Measurements from ENCODE around the gene TCP1.

TCP1 gene

DNA sequence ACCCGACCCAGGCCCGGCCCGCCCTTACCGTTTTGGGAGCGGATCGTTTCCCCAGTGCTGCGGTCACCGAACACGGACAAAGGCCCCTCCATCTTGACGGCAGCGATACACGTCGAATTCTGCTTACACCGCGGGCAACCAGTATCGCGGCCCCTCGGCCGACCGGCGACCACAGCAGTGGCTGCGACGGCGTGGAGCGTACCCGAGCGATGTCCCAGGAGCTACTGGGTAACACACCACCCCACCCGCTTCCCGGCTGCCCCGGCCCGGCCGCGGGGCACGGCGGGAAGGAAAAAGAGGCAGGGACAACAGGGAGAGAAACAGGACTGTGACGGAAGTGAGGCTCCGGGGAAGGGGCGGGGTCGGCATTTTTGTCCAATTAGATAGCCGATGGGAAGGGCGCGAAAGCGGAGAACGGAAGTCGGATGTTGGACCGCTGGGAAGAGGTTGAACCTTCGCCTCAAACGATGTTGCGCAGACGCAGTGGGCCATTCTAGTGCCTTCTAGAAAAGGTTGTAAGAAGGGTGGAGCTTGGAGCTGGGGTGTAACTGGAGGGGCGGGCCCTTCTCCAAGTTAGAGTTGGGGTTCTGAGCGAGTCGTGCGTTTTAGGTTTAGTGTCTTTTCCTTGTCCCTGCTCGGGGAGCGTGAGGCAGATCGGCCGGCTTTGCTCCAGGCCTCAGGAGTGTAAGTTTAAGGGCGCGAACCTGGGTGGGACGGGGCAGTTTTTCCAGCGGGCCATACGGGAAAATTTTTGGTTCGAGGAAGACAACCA, at the start of gene TCP1:
TCP1 (minus strand) TSS at position 226 of the 772 bp plus-strand sequence; CDS start at position 92, 134 bp downstream.
- Histone ChIP-seq H3K9ac (ENCODE audit: low read length) (peak within 1 kb of the TSS; percentile 93), H3K36me3 (ENCODE audit: control insufficient read depth, low read depth, low read length) (peaks cover 56% of the 10 kb centered on the region), H3K27ac (ENCODE audit: low read length) (peak within 1 kb of the TSS; percentile 86), H3K27me3 (ENCODE audit: control insufficient read depth, insufficient read depth, low read length) (no peaks in the 10 kb centered on the region), H3K4me1 (ENCODE audit: control insufficient read depth, low read depth, low read length) (peaks cover 10% of the 10 kb centered on the region), H3K9me3 (ENCODE audit: control insufficient read depth, low read depth, low read length) (no peaks in the 10 kb centered on the region), H3K4me3 (ENCODE audit: low read length) (peak within 1 kb of the TSS; percentile 94)

DNA sequence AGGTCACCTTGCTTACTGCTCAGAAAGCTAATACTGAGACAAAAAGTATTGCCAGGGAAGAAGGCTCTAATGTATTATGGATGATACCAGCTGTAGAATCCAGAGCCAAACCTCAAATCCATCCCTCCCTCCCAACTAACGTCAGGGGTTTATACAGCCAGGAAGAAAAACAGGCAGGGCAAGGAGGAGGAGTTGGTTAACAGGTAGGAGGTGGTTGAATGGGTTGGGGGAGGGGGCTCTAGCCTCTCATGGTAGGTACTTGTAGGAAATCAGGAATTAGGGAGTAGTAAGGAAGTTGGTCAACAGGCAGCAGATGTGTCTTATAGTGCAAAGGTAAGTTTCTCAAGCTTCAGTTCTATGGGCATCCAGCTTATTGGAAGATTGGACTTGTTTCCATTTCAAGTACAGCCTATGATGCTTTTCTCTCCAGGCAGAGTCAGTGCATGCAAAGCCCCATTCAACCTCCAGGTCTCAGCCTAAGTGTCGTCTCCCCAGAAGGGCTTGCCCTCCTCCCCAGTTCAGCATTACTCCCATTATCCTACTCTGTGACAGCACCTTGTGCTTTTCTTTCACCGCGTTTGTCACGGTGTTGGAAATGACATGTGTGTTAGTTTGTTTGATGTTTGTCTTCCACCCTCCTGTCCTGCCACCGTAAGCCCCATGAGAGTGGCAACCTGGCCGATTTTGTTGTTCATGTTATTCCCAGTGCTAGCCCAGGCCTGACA, 48.8 kb upstream of the TCP1 start:
- H3K9me3 ChIP-seq (ENCODE audit: control insufficient read depth, low read depth, low read length) = no peaks in the 10 kb centered on the region
- no peak overlapping the region for H3K9ac ChIP-seq (ENCODE audit: low read length)
- H3K4me1 ChIP-seq (ENCODE audit: control insufficient read depth, low read depth, low read length) = peaks cover 18% of the 10 kb centered on the region
- no peak overlapping the region for H3K4me3 ChIP-seq (ENCODE audit: low read length)
- no peaks in the 10 kb centered on the region for H3K36me3 ChIP-seq (ENCODE audit: control insufficient read depth, low read depth, low read length)
- no peak overlapping the region for H3K27ac ChIP-seq (ENCODE audit: low read length)
- H3K27me3 ChIP-seq (ENCODE audit: control insufficient read depth, insufficient read depth, low read length) = no peaks in the 10 kb centered on the region

DNA sequence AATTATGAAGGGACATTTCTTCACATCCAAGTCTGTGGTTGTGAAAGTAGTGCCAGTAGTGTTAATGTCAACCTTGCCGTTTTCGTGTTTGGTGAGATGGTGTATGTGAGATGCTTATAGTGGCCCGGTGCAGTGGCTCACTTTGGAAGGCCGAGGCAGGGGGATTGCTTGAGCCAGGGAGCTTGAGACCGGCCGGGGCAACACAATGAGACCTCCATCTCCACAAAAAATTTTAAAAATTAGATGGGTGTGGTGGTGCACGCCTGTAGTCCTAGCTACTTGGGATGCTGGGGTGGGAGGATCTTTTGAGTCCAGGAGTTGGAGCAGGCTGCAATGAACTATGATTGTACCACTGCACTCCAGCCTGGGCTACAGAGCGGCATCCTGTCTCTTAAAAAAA, 48.1 kb upstream of the TCP1 start:
- no peak overlapping the region for H3K27ac ChIP-seq (ENCODE audit: low read length)
- H3K4me3 ChIP-seq (ENCODE audit: low read length) = no peak overlapping the region
- H3K9ac ChIP-seq (ENCODE audit: low read length) = no peak overlapping the region
- H3K4me1 ChIP-seq (ENCODE audit: control insufficient read depth, low read depth, low read length) = peaks cover 18% of the 10 kb centered on the region
- no peaks in the 10 kb centered on the region for H3K36me3 ChIP-seq (ENCODE audit: control insufficient read depth, low read depth, low read length)
- no peaks in the 10 kb centered on the region for H3K9me3 ChIP-seq (ENCODE audit: control insufficient read depth, low read depth, low read length)
- no peaks in the 10 kb centered on the region for H3K27me3 ChIP-seq (ENCODE audit: control insufficient read depth, insufficient read depth, low read length)

DNA sequence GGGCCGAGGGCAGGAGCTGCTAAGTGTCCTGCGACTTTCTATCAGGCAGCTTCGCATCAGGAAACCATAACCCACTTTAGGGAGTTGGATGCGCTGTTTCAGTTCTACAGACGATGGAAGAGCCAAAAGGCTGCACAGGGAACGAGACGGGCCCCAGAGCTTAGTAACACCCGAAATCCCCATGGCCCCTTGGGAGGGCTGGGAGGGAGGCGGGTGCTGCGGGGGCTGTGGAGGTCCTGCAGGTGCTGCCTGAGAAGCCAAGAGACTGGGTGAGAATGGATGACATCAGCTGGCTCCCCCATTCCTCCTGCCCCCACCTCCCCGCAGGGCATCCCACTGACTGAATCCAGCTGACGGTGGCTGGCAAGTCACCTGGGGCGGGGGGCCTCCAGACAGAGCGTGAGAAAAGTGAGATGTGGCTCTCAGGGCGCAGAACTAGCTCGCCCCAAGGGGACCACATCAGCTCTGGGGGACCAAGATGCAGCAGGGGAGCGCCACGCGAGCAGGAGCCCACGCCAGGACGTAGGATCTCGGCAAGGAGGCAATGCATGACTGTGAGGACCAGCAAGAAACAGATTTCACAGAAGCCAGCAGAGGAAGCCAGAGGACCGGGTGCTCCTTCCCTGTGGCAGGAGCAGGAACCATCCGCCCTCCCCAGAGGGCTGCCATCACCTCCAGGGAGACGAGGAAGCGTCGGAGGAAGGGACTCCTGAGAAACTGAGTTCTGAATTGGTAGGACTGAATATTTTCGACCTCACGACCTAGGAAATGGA, 47.5 kb upstream of the TCP1 start:
- H3K4me3 ChIP-seq (ENCODE audit: low read length) = no peak overlapping the region
- H3K27ac ChIP-seq (ENCODE audit: low read length) = no peak overlapping the region
- no peaks in the 10 kb centered on the region for H3K36me3 ChIP-seq (ENCODE audit: control insufficient read depth, low read depth, low read length)
- no peaks in the 10 kb centered on the region for H3K9me3 ChIP-seq (ENCODE audit: control insufficient read depth, low read depth, low read length)
- peaks cover 16% of the 10 kb centered on the region for H3K4me1 ChIP-seq (ENCODE audit: control insufficient read depth, low read depth, low read length)
- no peak overlapping the region for H3K9ac ChIP-seq (ENCODE audit: low read length)
- H3K27me3 ChIP-seq (ENCODE audit: control insufficient read depth, insufficient read depth, low read length) = no peaks in the 10 kb centered on the region

DNA sequence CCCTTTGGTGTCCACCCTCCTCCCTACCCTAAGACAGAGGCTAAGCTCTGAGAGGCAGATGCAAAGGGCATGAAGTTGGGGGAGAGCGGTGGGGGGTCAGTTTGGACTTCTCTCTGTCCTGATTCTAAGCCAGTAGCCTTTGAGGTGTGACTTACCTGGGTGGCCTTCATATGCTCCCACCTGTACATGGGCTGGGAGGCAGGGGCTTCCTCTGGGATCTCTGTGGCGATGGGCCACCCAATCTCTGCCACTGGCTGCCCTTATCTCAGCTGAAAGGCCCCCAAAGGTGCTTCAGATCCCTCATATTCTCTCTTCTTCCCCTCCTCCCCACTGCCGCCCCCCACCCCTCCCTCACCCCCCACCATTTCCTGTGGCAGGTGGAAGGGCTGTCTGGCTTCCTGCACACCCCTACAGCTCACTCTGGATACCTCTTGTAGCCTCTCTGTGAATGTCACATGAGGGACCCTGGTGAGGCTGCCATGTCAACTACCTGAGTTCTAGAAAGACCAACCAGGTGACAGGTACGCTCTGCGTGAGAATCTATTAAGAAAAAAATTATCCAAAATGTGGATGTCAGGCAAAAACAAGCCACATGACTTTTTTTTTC, 44.7 kb upstream of the TCP1 start:
- no peaks in the 10 kb centered on the region for H3K9me3 ChIP-seq (ENCODE audit: control insufficient read depth, low read depth, low read length)
- no peak overlapping the region for H3K4me3 ChIP-seq (ENCODE audit: low read length)
- H3K27ac ChIP-seq (ENCODE audit: low read length) = no peak overlapping the region
- no peaks in the 10 kb centered on the region for H3K27me3 ChIP-seq (ENCODE audit: control insufficient read depth, insufficient read depth, low read length)
- H3K36me3 ChIP-seq (ENCODE audit: control insufficient read depth, low read depth, low read length) = no peaks in the 10 kb centered on the region
- H3K4me1 ChIP-seq (ENCODE audit: control insufficient read depth, low read depth, low read length) = peaks cover 41% of the 10 kb centered on the region
- no peak overlapping the region for H3K9ac ChIP-seq (ENCODE audit: low read length)

DNA sequence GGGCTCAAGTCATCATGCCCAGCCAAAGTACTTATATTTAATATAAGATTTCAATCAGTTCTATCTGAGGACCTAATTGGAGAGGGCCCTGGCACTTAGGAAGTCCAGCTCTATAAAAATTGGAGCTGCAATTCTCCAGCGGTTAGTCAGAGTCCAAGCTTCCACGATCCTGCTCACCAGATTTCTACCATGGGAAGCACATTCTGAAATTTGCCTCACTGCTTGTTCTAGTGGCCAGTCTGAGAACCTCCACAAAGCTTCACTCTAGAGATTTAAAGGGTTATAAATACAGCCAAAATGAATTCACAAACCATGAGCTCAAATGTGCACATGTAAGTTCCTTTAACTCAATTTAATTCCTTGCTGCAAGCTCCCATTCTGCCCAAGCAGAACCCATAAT, 44.2 kb upstream of the TCP1 start:
- Histone ChIP-seq H3K27ac (ENCODE audit: low read length) (no peak overlapping the region), H3K4me1 (ENCODE audit: control insufficient read depth, low read depth, low read length) (peaks cover 41% of the 10 kb centered on the region), H3K9ac (ENCODE audit: low read length) (no peak overlapping the region), H3K9me3 (ENCODE audit: control insufficient read depth, low read depth, low read length) (no peaks in the 10 kb centered on the region), H3K36me3 (ENCODE audit: control insufficient read depth, low read depth, low read length) (no peaks in the 10 kb centered on the region), H3K4me3 (ENCODE audit: low read length) (no peak overlapping the region), H3K27me3 (ENCODE audit: control insufficient read depth, insufficient read depth, low read length) (no peaks in the 10 kb centered on the region)

DNA sequence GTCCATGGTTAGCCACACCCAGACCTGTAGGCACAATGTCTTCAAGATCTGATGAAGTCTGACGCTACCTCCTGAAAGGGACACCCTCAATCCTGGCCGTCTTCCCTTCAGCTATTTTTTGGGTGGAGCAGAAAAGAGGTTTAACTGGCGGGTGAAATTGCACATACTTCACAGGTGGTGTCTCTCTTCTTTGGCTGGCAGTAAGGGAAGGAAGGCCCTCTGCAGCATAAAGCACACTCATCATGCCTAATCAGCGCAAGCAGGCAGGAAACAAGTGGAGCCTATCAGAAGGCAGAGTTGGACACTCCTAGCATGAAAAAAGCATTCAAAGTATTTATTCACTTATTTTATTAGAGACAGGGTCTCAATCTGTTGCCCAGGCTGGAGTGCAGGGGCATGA, 43.5 kb upstream of the TCP1 start:
- Histone ChIP-seq H3K4me1 (ENCODE audit: control insufficient read depth, low read depth, low read length) (peaks cover 38% of the 10 kb centered on the region), H3K9me3 (ENCODE audit: control insufficient read depth, low read depth, low read length) (no peaks in the 10 kb centered on the region), H3K27ac (ENCODE audit: low read length) (no peak overlapping the region), H3K36me3 (ENCODE audit: control insufficient read depth, low read depth, low read length) (no peaks in the 10 kb centered on the region), H3K4me3 (ENCODE audit: low read length) (no peak overlapping the region), H3K9ac (ENCODE audit: low read length) (no peak overlapping the region), H3K27me3 (ENCODE audit: control insufficient read depth, insufficient read depth, low read length) (no peaks in the 10 kb centered on the region)

DNA sequence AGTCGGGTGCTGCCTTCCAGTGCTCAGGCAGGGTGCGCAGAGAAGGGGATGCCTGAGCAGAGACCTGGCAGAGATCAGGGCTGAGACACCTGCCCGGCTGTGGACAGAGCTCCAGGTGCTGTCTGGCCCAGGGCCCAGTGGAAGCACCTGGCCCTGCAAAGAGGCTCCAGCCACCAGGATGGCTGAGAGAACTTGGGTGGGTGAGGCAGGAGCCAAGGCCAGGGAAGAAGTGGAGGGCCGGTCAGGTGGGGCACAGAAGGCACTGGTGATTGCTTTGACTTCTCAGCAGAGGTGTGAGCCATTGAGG, 41.9 kb upstream of the TCP1 start:
- Histone ChIP-seq H3K9ac (ENCODE audit: low read length) (no peak overlapping the region), H3K27ac (ENCODE audit: low read length) (peak overlapping the region; percentile 34), H3K9me3 (ENCODE audit: control insufficient read depth, low read depth, low read length) (no peaks in the 10 kb centered on the region), H3K4me3 (ENCODE audit: low read length) (no peak overlapping the region), H3K4me1 (ENCODE audit: control insufficient read depth, low read depth, low read length) (peaks cover 32% of the 10 kb centered on the region), H3K27me3 (ENCODE audit: control insufficient read depth, insufficient read depth, low read length) (no peaks in the 10 kb centered on the region), H3K36me3 (ENCODE audit: control insufficient read depth, low read depth, low read length) (no peaks in the 10 kb centered on the region)

DNA sequence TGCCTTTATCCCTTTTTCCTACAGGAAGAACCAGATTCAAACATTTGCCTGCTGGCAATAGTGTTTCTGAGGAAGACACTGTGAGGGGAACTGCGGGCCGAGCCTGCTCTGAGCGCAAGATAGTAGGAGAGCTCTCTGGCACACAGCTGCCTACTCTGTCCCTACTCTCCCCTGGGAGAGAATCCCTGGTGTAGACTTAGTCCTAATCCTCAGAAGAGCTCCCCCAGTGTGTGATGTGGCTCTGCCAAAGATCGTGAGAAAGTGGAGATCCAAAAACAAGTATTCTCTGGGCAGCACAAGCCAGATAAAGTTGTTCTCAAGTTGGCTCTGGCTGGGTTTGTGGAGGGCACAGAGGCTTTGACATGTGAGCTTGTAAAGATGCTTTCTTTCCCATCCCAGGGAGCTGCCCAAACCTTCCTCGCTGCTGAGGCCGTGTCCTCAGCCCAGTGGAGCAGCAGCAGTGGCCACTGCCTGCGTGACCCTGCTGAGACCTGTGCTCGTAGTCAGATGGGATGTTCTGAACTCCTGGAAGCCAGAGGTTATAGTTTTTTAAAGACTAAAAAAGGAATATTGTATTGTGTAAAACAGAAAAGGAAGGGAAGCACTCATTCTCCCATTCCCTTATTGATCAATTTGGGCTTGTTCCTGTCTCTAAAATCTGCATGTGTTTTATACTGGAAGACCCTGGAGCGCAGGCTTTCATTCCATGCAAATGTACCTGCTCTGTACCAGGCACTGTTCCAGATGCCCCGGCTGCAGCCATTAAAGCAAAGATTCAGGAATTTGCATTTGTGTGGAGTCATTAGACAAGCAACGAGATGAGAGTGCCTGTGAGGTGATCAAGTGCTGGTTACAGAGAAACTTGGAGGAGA, 41.3 kb upstream of the TCP1 start:
- H3K27ac ChIP-seq (ENCODE audit: low read length) = peak overlapping the region; percentile 34
- H3K27me3 ChIP-seq (ENCODE audit: control insufficient read depth, insufficient read depth, low read length) = no peaks in the 10 kb centered on the region
- no peak overlapping the region for H3K4me3 ChIP-seq (ENCODE audit: low read length)
- H3K9me3 ChIP-seq (ENCODE audit: control insufficient read depth, low read depth, low read length) = no peaks in the 10 kb centered on the region
- H3K9ac ChIP-seq (ENCODE audit: low read length) = no peak overlapping the region
- H3K4me1 ChIP-seq (ENCODE audit: control insufficient read depth, low read depth, low read length) = peaks cover 32% of the 10 kb centered on the region
- H3K36me3 ChIP-seq (ENCODE audit: control insufficient read depth, low read depth, low read length) = no peaks in the 10 kb centered on the region

DNA sequence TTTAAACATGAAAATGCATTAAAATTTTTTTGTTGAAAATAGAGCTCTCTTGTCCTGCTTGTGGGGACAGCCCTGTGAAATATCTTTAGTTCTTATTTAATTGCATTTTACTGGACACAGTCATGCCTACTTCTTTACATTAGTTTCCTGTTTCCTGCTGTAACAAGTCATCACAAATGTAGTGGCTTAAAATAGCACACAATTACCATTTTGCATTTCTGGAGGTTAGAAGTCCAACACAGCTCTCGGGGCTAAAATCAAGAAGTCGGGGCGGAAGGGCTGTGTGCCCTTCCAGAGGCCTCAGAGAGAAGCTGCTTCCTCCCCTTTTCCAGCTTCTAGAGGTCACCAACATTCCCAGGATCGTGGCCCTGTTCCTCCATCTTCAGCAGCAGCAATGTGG, 40.1 kb upstream of the TCP1 start:
- H3K9ac ChIP-seq (ENCODE audit: low read length) = no peak overlapping the region
- no peak overlapping the region for H3K27ac ChIP-seq (ENCODE audit: low read length)
- H3K4me3 ChIP-seq (ENCODE audit: low read length) = no peak overlapping the region
- H3K9me3 ChIP-seq (ENCODE audit: control insufficient read depth, low read depth, low read length) = no peaks in the 10 kb centered on the region
- peaks cover 32% of the 10 kb centered on the region for H3K4me1 ChIP-seq (ENCODE audit: control insufficient read depth, low read depth, low read length)
- H3K27me3 ChIP-seq (ENCODE audit: control insufficient read depth, insufficient read depth, low read length) = no peaks in the 10 kb centered on the region
- no peaks in the 10 kb centered on the region for H3K36me3 ChIP-seq (ENCODE audit: control insufficient read depth, low read depth, low read length)

DNA sequence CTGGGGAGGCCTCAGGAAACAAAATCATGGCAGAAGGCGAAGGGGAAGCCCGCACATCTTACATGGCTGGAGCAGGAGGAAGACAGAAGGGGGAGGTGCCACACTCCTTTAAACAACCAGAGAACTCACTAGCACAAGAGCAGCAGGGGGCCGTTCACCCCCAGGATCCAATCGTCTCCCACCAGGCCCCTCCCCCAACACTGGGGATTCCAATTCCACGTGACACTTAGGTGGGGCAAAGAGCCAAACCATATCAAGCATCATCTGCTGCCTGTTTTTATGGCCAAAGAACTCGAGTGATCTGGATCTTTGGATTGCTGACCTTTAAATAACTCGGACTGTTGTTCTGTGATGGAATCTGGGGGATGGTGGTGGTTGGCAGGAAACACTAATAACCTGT, 38.7 kb upstream of the TCP1 start:
- H3K4me1 ChIP-seq (ENCODE audit: control insufficient read depth, low read depth, low read length) = peaks cover 32% of the 10 kb centered on the region
- H3K9me3 ChIP-seq (ENCODE audit: control insufficient read depth, low read depth, low read length) = no peaks in the 10 kb centered on the region
- no peak overlapping the region for H3K9ac ChIP-seq (ENCODE audit: low read length)
- no peak overlapping the region for H3K27ac ChIP-seq (ENCODE audit: low read length)
- H3K4me3 ChIP-seq (ENCODE audit: low read length) = no peak overlapping the region
- H3K36me3 ChIP-seq (ENCODE audit: control insufficient read depth, low read depth, low read length) = no peaks in the 10 kb centered on the region
- H3K27me3 ChIP-seq (ENCODE audit: control insufficient read depth, insufficient read depth, low read length) = no peaks in the 10 kb centered on the region

All from iPS-18a (cell line).